Smooth muscle cell (in vitro differentiated cells): ENCODE results near the gene SSRP1. TPM values are rescaled to one million over a fixed set of nuclear protein-coding genes. Genes with fewer than 3 reads are reported as not detected.

Experiments used
- DNase-seq: peaks from one replicate; lab custom pipeline; 2025; ENCODE audit not compliant: unreplicated experiment; lab: John Stamatoyannopoulos, UW
- H2AFZ ChIP-seq: fragments of 200-600 bp; sonication (generic); 2 replicates; pipeline ENCODE4 v1.6.0; 2016; ENCODE audit warnings: antibody characterized with exemption, low read depth, mild to moderate bottlenecking
- H3F3A ChIP-seq: fragments of 200-600 bp; sonication (generic); 2 replicates; pipeline ENCODE4 v1.6.0; 2017; ENCODE audit warnings: antibody characterized with exemption, low read depth
- H3K27ac ChIP-seq: fragments of 200-600 bp; sonication (generic); 2 replicates; pipeline ENCODE4 v1.5.1; 2016; ENCODE audit warnings: low read depth, mild to moderate bottlenecking
- H3K27me3 ChIP-seq: fragments of 200-600 bp; sonication (generic); 2 replicates; pipeline ENCODE4 v1.6.1; 2016; ENCODE audit warnings: low read depth, mild to moderate bottlenecking
- H3K36me3 ChIP-seq: fragments of 200-600 bp; sonication (generic); 2 replicates; pipeline ENCODE4 v1.5.1; 2016; ENCODE audit warnings: low read depth
- H3K4me1 ChIP-seq: fragments of 200-600 bp; sonication (generic); 2 replicates; pipeline ENCODE4 v1.5.1; 2016; ENCODE audit warnings: low read depth
- H3K4me2 ChIP-seq: fragments of 200-600 bp; sonication (generic); 2 replicates; pipeline ENCODE4 v1.6.0; 2016; ENCODE audit warnings: mild to moderate bottlenecking
- H3K4me3 ChIP-seq: fragments of 200-600 bp; sonication (generic); 2 replicates; pipeline ENCODE4 v1.5.1; 2016; ENCODE audit warnings: mild to moderate bottlenecking
- H3K79me2 ChIP-seq: fragments of 200-600 bp; sonication (generic); 2 replicates; pipeline ENCODE4 v1.6.0; 2016; ENCODE audit warnings: low read depth, mild to moderate bottlenecking
- H3K9ac ChIP-seq: fragments of 200-600 bp; sonication (generic); 2 replicates; pipeline ENCODE4 v1.6.0; 2016; ENCODE audit warnings: low read depth
- H3K9me3 ChIP-seq: fragments of 200-600 bp; sonication (generic); replicated peaks from 2 replicates; pipeline ENCODE4 v1.5.1; 2016; ENCODE audit warnings: low read depth
- H4K20me1 ChIP-seq: fragments of 200-600 bp; sonication (generic); 2 replicates; pipeline ENCODE4 v1.6.0; 2016; ENCODE audit warnings: low read depth
- CTCF ChIP-seq: fragments of 200-600 bp; sonication (generic); IDR thresholded peaks from 2 replicates; pipeline ENCODE4 v1.5.1; 2017; ENCODE audit warnings: borderline replicate concordance, mild to moderate bottlenecking, antibody characterized with exemption; ENCODE audit not compliant: insufficient read depth, poor library complexity, severe bottlenecking
- WGBS: methylation state at CpG from one replicate; pipeline ENCODE4 v1.1.7; 2016; ENCODE audit warnings: low lambda C conversion rate; 5-methylcytosine and 5-hydroxymethylcytosine counted together
- polyA plus RNA-seq: library from polyadenylated mRNA; unstranded; fragments of >200 nt; fragmentation: Nextera tagmentation; extraction: Ambion mirVana; gene quantifications from 2 replicates; pipeline ENCODE4 v1.2.1, GENCODE V29; 2016
- total RNA-seq: library from RNA; depleted of rRNA; stranded (reverse); fragments of >200 nt; gene quantifications from 2 replicates; pipeline ENCODE4 v1.2.3, GENCODE V29; 2014

SSRP1 gene
- 57.6 and 64.9 TPM in 2 replicates for total RNA-seq
- polyA plus RNA-seq, result 46.0 and 53.2 TPM in 2 replicates

GRCh38 chr11:57335343-57336110, at the start of gene SSRP1:
Gene SSRP1 (minus strand): TSS chr11:57335892. CDS start chr11:57335121, 771 bp downstream.
- Histone ChIP-seq H3K27me3 (no peaks in the 10 kb centered on the region), H3K4me3 (peak within 1 kb of the TSS; percentile 82), H4K20me1 (no peaks in the 10 kb centered on the region), H3K27ac (peak within 1 kb of the TSS; percentile 89), H2AFZ (peak within 1 kb of the TSS; percentile 85), H3K9ac (peak within 1 kb of the TSS; percentile 95), H3F3A (no peaks in the 10 kb centered on the region), H3K79me2 (peaks cover 43% of the 10 kb centered on the region), H3K36me3 (peaks cover 3% of the 10 kb centered on the region), H3K4me1 (peaks cover 23% of the 10 kb centered on the region), H3K4me2 (peak within 1 kb of the TSS; percentile 93), H3K9me3 (no peaks in the 10 kb centered on the region)
- TF ChIP-seq CTCF, result no peak
- DNase-seq, result peak; percentile 55
- WGBS, result 1% methylated on average over 29 of the region's 69 CpGs

GRCh38 chr11:57380975-57381374, 45.3 kb upstream of the SSRP1 start, which contains the start of gene PRG3:
Gene PRG3 (minus strand): TSS chr11:57381150. CDS start chr11:57380708, 442 bp downstream.
- Histone ChIP-seq H2AFZ (no peak within 1 kb of the TSS), H3K36me3 (no peaks in the 10 kb centered on the region), H3K9me3 (no peaks in the 10 kb centered on the region), H3K27me3 (peaks cover 14% of the 10 kb centered on the region), H3K4me3 (no peak within 1 kb of the TSS), H4K20me1 (no peaks in the 10 kb centered on the region), H3F3A (peaks cover 6% of the 10 kb centered on the region), H3K9ac (no peak within 1 kb of the TSS), H3K79me2 (no peaks in the 10 kb centered on the region), H3K4me1 (no peaks in the 10 kb centered on the region), H3K27ac (no peak within 1 kb of the TSS), H3K4me2 (no peak within 1 kb of the TSS)
- 67% methylated on average over 2 of the region's 2 CpGs for WGBS
- TF ChIP-seq CTCF, result no peak
- DNase-seq, result no peak

GRCh38 chr11:57379732-57380131, 44.0 kb upstream of the SSRP1 start:
- Histone ChIP-seq H3K4me3 (no peak overlapping the region), H2AFZ (no peak overlapping the region), H3K4me1 (no peaks in the 10 kb centered on the region), H3K36me3 (no peaks in the 10 kb centered on the region), H3K79me2 (no peaks in the 10 kb centered on the region), H3K27ac (no peak overlapping the region), H3F3A (peaks cover 6% of the 10 kb centered on the region), H3K9me3 (no peaks in the 10 kb centered on the region), H3K9ac (no peak overlapping the region), H3K27me3 (peaks cover 14% of the 10 kb centered on the region), H4K20me1 (no peaks in the 10 kb centered on the region), H3K4me2 (no peak overlapping the region)
- WGBS, result 32% methylated on average over 10 of the region's 10 CpGs
- no peak for TF ChIP-seq CTCF
- no peak for DNase-seq

GRCh38 chr11:57378186-57378585, 42.5 kb upstream of the SSRP1 start:
- DNase-seq, result no peak
- no peaks in the 10 kb centered on the region for H3K36me3 ChIP-seq
- no peak overlapping the region for H3K4me3 ChIP-seq
- no peaks in the 10 kb centered on the region for H3K9me3 ChIP-seq
- no peaks in the 10 kb centered on the region for H3K79me2 ChIP-seq
- no peaks in the 10 kb centered on the region for H4K20me1 ChIP-seq
- H3K4me1 ChIP-seq, result no peaks in the 10 kb centered on the region
- peaks cover 6% of the 10 kb centered on the region for H3F3A ChIP-seq
- peak overlapping the region; percentile 31 for H3K4me2 ChIP-seq
- H3K27me3 ChIP-seq, result peaks cover 14% of the 10 kb centered on the region
- TF ChIP-seq CTCF, result no peak
- H3K9ac ChIP-seq, result no peak overlapping the region
- H3K27ac ChIP-seq, result no peak overlapping the region
- H2AFZ ChIP-seq, result no peak overlapping the region
